ENCODE data around the gene HAPLN3.

HAPLN3 gene

DNA sequence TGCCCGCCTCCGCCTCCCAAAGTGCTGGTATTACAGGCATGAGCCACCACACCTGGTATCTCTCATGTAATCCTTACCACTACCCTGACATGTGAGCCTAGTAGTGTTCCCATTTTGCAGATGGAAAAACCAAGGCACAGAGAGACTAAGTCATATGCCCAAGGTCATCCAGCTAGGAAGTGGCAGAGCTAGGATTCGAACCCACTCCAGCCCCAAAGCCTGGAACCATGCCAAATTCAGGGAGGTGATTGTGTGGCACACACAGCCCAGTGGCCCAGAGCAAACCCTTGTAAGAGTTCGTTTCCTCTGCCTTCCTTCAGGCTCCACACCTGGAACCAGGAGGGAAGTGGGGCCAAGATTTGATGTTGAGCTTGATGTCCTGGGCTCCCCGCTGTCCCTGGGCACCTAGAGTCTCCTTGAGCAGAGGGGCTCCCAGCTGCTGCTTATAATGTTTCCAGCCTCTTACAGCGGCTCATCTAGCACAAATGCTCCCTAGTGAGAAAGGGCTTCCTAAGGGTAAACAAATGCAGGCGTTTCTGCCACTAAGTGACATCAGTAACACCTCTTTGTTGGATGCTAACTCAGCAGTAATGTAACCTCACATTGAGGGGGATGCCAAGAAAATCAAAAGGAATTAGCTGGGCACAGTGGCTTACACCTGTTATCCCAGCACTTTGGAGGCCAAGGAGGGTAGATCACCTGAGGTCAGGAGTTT, 3.6 kb downstream of the HAPLN3 start:
- peak; percentile 4 for DNase-seq

DNA sequence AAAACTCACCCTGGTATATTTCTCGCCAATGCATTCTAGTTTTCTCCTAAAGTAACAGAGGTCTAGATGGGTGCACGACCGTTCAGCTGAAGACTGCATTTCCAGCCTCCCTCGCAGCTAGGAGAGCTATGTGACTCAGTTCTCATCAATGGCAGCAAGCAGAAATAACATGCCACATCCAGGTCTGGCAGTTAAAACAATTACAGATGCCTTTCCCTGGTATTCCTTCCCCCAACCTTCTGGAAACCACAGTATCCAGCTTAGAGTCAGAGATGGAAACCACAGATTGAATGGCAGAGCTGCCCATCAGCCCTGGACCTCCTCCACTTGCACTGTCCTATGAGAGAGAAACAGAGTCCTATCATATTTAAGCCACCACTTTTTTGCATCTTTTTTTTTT, 4.8 kb downstream of the HAPLN3 start:
- no peak for DNase-seq

DNA sequence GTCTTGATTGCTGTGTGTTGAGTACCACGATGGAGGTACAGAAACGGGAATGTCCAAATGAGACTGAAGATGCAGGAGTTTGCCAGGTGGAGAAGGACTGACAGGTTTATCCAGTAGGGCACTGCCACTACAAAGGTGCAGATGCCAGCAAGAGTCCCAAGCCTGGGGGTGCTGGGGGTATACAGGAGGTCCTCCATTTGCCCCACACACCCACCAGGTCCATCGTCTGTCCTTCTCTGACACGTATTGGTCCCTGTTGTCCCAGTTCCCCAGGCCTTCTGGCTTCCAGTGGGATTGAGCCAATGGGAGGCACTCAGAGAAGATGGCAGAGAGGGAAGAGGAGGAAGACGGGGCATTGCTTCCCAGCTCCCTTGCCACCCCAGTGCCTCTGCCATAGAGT, 6.6 kb downstream of the HAPLN3 start:
- DNase-seq: no peak

DNA sequence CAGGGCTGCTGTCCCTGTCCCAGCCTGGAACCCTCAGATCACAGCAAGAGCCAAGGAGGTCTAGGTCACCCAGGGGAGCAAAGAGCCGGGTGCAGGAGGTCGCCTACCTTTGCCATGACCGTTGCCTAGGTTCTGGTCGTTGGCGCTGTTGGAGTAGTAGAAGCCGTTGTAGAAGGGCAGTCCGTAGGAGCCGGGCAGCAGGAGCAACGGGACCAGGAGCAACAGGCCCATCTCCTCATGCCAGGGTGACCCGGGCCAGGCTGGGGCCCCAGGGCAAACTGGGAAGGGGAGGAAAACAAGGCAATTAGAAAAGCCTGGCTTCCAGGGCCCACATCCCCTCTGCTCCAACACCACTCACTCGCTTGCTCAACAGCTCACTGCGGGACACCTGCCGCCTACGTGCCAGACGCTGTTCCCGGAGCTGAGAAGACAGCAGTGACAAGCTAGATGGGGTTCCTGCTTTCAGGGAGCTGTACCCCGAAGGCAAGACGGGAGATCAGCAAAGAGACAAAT, 8.2 kb downstream of the HAPLN3 start:
- no peak for DNase-seq

DNA sequence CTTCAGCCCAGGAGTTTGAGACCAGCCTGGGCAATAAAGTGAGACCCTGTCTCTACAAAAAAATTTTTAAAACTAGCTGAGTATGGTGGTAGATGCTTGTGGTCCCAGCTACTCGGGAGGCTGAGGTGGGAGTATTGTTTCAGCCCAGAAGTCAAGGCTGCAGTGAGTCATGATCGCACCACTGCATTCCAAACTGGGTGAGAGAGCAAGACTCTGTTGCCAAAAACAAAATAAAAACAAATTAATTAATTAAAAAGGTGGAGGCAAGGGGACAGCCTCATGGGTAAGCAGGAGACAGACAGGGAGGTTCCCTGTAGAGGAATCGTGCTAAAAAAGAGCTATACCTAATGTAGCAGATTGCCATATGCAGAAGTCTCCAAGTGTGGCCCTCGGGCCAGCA, 12.6 kb downstream of the HAPLN3 start:
- no peak for DNase-seq

DNA sequence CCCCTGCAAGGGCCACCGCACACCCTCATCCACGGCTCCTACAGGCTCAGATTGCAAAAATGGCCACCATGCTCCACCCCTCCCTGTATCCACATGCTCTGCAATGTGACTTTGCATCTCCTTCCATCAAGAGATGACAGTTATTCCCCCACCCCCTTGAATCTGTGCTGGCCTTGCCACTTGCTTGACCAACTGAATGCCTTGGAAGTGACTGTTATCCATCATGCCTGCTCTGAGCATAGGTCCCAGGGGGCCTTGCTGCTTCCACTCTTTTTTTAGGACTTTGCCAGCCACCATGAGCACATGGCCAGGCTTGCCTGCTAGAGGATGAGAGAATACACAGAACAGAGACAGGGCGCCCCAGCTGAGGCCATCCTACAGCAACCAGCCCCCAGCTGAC, 13.6 kb downstream of the HAPLN3 start:
- no peak for DNase-seq

DNA sequence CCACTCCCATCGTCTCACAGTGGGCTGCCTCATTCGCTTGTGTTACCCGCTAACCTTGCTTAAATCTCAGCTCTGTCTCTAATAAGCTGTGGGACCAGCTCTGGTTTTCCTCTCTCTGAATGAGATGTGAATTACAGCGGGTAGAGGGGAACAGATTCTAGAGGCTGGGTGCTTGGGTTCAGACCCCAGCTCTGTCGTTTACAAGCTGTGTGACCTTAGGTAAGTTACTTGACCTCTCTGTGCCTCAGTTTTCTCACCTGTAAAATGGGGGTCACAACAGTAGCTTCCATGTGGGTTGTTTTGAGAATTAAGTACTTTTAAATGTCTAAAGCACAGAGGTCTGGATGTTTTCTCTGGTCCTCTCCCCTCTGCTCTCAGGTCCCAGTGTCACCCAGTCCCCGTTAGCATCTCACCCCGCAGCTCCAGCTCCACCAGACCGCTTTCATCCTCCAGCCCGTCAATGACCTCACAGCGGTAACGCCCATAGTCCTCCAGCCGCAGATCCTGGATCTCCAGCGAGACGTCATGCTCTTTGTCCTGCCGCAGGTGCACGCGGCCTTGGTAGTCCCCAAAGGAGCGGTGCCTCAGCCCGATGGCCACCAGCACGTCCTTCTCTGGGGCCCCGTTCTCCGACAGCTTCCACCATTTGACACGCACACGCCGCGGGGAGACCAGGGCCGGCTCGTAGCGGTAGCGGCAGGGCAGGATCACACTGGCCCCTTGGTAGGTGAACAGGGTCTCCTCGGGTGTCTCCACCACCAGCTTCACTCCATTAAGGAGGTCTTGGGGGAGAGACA, 14.2 kb downstream of the HAPLN3 start:
- DNase-seq: no peak

DNA sequence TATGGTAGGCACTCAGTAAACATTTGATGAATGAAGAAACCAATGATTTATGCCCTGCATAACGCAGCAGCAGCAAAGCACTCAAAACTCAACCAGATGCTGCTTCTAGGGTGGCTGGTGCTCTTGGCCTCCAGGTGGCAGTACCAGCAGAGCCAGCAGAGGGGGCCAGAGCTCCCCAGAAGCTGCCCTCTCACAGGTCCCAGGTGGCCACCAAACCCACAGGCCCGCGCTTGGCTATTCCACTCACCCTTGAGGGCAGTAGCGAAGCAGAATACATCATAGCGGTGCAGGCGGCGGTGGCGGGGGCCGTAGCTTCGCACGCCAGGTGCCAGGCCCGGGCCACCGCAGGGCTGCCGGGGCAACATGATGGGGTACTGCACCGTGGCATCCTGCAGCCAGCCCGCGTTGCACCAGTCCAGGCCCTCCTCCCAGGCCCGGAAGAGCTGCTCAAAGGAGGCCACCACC, 16.6 kb downstream of the HAPLN3 start:
- DNase-seq: no peak

DNA sequence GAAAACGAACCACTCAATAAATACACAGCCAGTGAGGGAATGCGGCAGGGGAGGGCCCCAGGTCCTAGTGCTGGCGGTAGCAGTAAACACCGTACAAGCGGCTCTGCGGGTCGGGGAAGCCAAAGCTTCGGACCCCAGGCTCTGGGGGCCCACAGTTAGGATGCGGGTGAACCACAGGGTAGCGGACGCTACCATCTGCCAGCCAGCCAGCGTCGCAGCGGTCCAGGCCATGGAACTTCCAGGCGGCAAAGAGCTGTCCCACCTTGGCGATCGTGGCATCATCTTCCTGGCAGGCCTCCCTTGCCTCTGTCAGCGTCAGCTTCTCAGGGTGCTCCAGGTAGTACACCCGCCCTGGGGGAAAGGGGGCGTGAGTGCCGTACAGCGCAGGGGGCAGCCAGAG, 17.4 kb downstream of the HAPLN3 start:
- DNase-seq: no peak

DNA sequence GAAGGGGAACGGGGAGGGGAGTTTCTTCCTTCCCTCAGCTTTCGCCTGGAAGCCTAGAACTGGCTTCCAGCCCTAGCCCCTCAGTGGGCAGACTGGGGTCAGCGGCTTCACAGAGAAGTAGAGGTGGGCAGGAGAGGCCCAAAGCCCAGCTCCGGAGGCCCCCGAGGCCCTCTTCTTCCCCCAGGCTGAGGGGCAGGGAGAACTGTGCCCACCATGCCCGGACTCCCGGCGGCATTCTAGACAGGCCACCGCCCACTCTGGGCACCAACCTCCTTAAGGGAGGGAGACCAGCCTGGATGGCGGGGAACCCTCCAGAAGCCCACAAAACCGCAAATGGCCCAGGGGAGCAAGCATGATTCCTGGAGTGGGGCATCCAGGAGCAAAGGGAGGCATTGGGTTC, 17.9 kb downstream of the HAPLN3 start:
- no peak for DNase-seq

DNA sequence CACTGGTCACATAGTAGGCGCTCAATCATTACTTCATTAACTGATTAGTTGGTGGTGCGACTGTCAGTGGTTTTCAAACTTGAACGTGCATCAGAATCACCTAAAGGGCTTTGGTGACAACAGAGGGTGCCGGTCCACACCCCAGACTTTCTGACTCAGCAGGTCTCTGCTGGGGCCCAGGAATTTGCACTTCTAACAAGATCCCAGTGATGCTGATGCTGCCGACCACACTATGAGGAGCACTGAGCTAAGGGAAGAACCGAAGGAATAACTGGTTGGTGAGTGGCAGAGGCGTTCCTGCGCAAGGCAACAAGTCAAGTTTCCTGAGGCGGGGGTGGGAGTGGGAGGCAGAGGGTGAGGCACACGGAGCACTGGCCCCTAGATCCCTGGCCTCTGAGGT, 18.8 kb downstream of the HAPLN3 start:
- no peak for DNase-seq

DNA sequence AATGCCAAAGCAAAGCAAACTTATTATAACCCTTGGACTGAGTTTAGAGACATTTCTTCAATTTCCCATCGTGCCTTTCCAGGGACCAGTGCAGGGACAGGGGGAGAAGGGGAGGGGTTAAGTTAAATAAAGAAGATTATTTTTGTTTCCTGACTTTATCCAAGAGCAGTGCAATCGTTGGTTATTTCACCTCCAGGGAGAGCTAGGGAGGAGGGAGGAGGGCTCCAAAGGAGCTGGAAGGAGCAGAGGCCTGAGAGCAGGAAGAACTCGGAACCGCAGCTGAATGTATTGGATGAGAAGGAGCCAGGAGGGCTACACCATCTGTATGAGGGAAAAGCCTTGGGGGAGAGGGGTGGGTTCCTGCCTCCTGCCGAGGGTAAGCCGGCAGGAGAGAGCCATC, 20.7 kb downstream of the HAPLN3 start:
- DNase-seq: no peak

DNA sequence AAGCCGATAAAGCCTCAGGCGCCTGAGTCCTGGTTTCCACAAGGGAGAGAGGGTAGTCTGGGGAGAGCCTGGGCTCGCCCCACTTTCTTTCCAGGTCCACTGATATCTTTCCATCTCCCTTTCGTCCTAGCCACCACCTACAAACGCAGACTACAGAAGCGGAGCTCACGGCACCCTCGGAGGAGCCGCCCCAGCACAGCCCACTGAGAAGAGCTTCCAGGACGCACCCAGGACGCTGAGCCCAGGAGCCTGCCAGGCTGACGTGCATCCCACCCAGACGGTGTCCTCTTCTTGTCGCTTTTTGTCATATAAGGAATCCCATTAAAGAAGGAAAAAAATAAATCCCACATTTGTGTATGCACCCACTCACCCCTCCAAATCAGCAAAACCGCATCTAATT, 21.1 kb downstream of the HAPLN3 start:
- no peak for DNase-seq

DNA sequence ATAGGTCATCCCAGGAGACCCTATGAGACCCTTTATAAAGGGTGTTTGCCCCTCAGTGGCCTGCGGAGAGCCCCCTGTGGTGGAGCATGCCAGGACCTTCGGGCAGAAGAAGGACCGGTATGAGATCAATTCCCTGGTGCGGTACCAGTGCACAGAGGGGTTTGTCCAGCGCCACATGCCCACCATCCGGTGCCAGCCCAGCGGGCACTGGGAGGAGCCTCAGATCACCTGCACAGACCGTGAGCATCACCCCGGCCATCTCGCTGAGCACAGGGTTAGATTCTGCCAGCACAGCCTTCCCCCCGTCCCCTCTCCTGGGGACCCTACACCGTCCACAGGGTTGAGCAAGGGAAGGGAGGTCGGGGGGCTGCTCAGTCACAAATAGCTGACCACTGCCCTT, 21.6 kb downstream of the HAPLN3 start:
- no peak for DNase-seq

DNA sequence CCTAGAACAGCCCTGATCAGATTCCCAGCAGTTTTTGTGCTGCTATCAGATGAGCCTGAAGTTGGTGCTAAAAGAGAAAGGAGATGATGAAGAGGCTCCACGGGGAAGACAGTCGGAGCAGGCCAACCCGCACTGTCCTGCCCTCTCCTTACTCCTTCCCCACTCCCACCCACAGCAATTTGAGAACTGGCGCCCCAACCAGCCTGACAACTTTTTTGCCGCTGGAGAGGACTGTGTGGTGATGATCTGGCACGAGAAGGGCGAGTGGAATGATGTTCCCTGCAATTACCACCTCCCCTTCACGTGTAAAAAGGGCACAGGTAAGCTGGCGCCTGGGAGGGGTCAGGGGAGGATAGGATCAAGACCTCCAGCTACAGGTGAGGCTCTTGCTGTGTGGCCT, 22.6 kb downstream of the HAPLN3 start:
- DNase-seq: no peak

DNA sequence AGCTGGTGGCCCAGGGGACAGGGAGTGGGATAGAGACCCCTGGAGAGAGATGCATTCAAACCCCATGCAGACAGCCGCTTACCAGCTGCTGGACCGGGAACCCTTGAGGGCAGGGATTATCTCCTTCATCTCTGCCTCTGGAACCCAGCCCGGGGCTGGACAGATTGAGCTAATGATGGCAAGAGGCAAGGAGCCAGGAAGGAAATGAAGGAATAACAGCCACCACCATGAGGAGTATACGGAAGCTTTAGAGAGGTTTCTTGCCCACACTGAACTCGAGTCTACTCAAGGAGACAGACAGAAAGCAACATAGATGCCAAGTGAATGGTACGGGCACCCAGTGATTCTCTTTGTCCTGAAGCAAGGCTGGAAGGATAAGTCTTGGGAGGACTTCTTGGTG, 23.2 kb downstream of the HAPLN3 start:
- DNase-seq: no peak

DNA sequence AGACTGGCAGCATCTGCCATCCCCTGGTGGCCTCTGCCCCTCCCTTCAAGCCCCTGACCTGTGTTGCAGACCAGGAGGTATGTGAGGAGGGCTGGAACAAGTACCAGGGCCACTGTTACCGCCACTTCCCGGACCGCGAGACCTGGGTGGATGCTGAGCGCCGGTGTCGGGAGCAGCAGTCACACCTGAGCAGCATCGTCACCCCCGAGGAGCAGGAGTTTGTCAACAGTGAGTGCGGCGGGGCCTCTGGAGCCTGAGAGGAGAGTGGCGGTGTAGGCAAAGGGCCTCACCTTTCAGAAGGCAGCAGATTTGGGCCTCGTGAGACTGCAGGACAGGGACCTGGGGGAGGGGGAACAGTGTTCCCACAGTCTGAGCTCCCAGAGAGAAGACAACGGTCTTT, 24.0 kb downstream of the HAPLN3 start:
- no peak for DNase-seq

DNA sequence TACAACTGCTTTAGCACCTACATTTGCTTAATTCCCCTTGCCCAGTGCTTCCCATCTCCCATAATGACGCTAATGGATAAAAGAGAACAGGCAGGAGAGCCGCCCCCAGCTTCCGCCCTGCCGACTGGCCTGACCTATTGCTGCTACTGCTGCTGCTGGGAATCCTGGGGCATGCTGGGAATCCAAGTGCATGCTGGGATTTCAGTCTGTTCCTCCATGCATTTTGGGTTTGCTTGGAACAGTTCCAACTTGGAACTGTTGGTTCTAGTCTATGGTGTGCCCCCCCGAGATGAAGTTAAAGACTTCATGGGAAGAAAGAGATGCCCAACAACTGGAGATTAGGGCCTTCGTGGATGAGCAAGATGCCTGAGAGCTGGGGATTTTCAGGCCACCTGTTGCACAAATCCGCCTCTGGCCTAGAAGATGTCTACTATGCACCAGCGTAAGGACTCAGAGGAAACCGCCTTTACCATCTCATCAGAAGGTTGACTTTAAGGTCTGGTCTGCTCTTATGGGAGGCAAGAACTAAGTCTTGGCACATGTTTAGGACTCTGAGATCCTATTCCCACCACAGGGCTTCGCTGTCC, 29.0 kb downstream of the HAPLN3 start:
- DNase-seq: no peak

DNA sequence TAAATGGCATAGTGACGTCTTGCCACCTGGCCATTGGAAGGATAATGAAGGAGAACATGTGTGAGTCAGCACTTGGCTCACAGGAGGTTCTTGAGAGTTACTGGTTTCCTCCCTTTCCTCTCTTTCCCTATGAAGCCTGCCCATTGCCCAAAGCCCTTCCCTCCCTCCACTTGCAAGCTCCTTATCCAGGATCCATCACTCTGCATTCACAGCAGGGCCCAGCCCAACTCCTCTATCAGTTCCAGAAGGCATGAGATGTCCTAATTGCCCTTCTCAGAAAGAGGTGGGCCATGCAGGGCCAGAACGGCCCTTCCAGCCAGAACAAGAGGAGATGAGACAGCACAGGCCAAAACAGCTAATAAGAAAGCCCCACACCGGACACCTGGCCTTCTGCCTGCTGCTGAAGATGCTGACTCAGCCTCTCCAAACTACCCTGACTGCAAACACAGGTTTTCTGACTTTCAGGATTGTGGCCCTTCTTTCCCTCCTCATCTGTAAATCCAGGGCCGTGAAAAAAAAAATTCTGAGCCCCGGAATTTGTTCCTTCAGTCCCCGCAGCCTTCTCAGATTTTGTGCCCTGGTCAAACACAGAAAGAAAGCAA, 29.7 kb downstream of the HAPLN3 start:
- DNase-seq: no peak

DNA sequence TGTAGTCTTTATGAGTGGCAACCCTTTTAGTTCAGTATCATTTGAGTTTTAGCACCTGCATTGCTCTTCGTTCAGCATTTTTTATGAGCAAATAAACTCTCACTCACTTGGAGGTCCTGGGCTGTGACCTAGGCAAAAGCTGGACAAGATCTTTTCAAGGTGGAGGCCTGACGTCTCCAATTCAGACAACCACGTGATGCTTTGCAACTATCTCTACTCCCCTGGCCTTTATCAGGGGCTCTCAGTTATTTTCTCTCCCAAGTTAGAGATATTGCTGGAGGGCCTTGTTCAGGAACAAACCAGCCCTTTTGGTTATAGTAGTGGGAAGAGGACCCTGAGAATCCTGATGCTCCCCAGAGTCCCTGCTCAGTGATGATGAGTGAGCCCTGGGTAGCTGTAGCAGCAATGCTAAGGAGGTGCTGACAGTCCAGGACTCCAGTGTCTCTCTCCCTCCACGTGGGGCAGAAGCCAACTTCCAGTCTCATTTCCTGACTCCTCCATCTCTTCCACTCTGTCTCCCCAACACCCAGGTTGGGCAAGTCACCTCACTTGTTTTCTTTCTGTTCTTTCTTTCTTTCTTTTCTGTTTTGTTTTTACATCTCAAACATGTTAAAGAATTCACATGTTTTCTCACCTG, 30.4 kb downstream of the HAPLN3 start:
- DNase-seq: no peak

DNA sequence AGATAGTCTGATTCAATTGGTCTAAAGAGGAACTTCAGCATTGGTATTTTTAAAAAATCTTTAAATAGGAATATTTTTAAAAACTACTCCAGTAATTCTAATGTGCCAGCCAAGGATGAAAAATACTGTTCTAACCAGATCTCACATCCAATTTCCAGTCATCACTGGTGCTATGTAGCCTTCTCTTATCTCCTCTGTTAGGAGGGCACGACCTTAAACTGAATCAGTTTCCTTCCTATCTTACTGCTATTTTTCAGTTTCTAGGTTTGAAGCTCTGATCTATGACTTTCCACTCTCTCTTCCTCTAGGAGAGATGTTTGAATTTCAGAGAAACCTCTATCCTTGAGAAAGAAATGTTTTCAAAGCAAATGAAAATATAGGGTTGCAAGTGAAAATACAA, 31.9 kb downstream of the HAPLN3 start:
- no peak for DNase-seq

DNA sequence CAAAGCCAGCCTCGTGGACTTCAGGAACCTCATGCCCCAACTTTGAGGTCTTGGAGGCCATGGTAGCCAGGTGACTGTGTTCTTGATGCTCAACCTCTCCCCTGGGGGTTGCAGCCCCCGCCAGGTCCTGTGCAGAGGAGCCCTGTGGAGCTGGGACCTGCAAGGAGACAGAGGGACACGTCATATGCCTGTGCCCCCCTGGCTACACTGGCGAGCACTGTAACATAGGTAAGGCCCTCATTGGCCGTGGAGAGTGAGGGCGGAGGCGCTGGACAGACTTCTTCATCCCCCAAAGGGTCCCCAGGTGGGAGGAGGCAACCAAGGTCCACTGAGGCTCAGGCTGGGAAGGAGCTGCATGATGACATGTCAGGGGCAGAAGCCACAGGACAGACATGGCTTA, 35.1 kb downstream of the HAPLN3 start:
- DNase-seq: no peak

DNA sequence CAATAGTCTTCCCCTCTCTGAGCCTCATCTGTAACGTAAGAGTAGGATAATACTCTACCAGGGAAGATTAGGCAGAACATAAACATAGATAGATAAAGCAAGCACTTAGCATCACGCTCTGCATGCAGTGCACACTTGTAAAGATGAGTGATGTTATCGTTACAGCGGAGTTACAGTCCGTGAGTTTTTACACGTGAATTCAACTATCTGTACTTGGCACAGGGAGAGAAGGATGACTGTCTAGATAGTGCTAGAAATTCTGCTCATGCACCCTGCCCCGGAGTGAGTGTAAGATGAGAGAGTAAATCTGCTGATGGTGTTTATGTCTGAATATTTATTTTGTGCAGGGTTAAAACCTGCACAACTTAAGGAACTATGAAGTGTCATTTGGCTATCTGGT, 35.8 kb downstream of the HAPLN3 start:
- DNase-seq: no peak
